Activated CD4-positive, CD25-positive, alpha-beta regulatory T cell treated with anti-CD3 and anti-CD28 coated beads, Interleukin-2, amount 50 U/mL, for 16 hours (primary cell): ENCODE results near the gene APBB1IP.
"Not testable (repeated sequence)": the region's sequence is repeated elsewhere in the genome, so short reads cannot be mapped to it uniquely, and the experiment has no call there.

Experiments
- DNase-seq: peaks from one replicate; pipeline ENCODE4 v3.0.0-alpha.2; 2020; ENCODE audit warnings: low read depth, low spot score

APBB1IP gene

DNA sequence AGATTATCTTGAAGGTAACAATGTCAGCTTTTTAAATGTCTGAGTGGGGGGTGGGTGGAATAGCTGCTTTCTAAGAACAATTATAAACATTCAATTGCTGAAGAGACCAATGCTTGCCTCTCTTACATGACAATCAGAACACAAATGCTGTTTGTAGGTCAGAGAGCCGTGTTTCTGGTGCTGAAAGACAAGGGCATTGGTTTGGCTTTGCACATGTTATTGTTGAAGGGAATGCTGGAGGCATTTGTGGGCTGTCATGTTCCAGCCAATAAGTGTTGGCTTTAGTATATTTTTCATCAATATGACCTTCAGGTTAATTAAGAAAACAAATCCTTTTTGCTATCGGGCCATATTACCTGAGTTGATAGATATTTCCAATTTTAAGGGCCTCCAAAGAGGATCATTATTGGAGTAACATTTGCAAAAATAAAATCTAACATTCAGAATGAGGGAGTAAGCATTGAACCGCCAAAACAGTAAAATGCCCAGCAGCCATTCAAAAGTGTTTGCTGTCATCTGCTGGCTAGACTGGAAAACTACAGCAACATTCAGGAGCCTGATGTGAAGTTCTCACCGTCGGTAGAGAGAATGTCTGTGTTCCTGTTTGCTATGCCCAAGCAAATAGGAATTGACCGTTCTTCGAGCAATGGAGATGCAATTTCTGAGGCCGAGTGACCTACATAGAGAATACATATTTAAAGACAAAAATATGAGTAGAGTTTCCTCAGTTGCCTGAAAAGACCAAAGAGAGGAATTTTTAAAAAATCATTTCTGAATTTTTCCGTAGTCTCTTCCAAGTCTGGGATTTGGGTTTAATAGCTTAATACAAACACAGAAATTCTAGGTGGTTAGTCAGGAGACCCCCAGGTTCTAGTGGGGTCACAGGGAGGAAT lies 118.9 kb downstream of the APBB1IP start:
- no peak for DNase-seq

DNA sequence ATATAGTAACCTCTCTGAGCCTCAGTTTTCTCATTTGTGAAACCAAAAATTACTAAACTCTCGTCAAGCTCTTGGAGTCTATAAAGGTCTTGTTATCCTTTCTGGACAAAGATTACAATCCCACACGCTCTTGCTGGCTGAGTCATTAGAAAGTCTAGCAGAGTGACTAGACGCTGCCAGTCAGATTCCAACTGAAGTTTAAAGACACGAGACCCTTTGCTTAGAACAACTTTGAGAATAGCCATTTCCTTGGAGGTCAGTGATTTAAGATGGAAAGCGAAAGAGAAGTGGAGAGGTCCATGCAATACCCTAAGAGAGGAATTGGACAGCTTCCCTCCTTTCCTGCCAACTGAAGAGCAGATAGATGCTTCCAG lies 119.5 kb downstream of the APBB1IP start:
- no peak for DNase-seq

DNA sequence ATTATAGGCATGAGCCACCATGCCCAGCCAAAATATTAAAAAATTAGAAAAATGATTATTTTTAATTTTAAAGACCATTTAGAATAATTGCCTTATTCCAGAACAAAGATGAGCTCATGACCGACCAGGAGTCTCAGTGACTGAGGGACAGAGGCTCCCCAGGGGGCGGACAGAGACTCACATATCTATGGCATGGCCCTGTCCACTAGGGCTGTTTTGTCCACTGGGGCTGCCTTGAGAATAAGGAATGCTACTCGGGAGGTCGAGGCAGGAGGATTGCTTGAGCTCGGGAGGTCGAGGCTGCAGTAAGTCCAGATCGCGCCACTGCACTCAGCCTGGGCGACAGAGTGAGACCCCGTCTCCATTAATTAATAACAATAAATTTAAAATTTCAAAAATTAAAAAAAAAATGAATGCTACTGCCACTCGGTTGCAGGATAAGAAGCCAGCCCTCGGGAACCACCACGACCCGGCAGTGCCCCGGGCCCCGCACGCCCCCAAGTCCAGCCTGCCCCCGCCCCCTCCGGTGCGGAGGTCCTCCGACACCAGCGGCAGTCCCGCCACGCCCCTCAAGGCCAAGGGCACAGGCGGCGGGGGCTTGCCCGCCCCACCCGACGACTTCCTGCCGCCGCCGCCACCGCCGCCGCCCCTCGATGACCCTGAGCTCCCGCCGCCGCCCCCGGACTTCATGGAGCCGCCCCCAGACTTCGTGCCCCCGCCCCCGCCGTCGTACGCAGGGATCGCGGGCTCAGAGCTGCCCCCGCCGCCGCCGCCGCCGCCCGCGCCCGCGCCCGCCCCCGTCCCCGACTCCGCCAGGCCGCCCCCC lies 128.6 kb downstream of the APBB1IP start:
- no peak for DNase-seq

DNA sequence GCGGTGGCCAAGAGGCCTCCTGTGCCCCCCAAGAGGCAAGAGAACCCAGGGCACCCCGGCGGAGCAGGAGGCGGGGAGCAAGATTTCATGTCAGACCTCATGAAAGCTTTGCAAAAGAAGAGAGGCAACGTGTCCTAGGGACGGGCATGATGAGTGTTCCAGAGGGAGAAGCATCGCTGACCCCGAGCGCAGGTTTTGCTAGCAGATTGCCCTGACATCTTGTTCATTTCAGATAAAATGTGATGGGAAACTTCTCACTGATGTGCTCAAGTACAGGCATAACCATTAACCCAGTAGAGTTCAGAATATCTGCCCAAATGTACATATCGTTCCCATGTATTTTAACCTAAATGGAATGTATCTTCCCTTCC lies 129.2 kb downstream of the APBB1IP start:
- no peak for DNase-seq

DNA sequence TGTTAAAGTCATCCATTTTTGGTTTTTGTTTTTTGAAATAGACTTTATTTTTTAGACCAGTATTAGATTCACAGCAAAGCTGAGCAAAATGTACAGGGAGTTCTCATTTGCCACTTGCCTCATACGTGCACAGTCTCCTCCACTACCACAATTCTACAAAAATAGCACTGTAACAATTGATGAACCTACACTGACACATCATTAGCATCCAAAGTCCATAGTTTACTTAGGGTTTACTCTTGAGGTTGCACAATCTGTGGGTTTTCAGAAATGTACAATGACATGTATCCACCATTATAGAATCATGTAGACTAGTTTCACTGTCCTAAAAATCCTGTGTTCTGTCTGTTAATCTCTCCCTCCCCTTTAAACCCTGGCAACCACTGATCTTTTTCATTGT lies 133.5 kb downstream of the APBB1IP start:
- no peak for DNase-seq

DNA sequence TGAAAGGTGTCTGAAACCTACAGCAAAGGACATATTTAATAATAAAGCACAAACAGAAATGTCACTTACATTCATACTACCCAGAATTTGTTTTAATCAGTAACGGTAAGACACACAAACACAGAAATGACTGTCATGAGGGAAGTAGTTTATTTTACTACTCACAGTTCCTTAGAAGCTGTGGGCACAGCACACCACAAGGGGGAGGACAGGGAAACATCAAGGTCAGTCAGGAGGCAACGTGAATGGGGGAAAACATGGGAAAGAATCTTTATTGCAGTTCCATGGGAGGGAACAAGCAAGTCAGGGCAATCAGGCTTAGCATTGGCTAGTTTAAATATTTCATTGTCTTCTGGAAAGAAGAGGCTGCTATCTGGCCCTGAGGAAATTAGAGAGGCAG lies 135.5 kb downstream of the APBB1IP start:
- no peak for DNase-seq

DNA sequence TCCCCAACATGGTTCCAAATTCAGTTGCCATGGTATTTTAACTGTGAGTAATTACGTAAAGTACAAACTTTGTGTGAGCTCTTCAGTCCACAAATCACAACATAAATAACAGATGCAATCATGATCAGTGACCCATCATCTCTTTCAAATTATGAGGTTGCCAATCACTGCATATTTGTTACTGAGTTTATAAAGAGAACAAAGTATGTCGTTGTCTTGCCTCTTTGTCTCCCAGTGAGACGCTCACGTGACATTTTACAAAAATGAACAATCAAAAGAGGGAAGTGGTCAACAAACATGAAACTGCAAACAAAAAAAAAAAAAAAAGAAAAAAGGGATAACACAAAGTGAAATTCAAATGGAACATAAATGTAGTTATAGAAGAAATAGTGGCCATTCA lies 136.6 kb downstream of the APBB1IP start:
- DNase-seq: no peak

DNA sequence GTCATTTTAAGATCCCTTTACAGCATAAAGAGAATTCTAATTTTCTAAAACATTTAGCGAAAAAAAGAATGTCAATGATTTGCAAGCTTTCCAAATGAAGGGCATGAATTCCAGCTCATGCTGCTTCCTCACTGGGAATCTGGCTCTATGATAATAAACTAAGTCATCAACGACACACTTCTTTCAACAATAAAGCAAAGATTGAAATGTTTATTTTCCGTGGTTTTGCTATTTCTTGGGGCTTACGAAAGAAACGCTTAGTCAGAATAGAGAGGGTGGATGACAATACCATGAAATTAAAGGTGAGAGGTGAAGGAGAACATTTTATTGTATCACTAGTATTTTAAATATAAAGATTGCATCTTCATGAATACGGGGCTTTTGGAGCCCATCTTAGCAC lies 140.2 kb downstream of the APBB1IP start:
- DNase-seq: not testable (repeated sequence)

DNA sequence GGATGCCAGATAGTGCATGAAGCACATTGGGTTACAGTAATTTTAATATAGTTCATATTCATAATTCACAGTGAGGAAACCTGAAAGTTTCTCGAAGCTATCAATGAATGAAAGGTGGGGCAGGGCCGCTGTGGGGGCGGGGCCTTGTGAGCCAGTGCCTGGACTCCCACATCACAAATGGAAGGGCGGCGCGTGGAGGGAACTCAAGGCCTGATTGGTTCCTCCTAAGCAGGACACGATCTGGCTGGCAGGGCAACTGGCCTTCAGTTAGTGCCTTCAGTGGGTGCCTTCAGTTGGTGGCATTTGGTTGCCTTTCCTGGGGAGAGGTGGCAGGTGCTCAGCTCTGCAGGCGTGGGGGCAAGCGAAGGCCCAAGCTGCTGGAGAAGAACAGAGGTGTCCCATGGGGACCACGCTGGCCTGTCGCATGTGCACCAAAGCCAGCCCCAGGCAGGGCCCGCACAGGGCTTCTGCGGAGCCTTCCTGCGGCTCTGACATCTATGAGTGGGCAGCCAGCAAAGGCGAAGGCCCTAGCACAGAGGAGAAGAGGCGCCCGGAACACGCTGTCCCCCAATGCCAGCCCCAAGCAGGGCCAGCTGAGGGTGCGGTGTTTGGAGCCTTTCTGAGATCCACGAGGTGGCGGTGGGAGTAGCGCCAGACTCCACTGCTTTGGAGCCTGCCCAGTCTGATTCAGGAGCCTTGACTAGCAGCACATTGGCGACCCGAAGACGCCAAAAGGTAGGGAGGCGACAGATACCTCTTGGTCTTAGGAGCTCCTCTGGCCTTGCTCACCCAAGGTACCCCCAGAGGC lies 141.3 kb downstream of the APBB1IP start:
- no peak for DNase-seq

DNA sequence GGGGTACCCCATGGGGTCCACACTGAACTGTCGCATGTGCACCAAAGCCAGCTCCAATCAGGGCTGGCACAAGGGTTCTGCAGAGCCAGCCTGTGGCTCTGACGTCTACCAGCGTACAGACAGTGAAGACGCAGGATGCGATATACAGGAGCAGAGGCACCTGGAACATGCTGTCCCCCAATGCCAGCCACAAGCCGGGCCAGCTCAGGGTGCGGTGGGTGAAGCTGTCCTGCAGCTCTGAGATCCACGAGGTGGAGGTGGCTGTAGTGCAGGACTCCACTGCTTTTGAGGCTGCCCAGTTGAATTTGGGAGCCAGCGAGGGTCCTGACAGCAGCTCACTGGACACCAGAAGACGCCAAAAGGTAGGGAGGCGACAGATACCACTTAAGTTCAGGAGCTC lies 148.1 kb downstream of the APBB1IP start:
- DNase-seq: no peak

DNA sequence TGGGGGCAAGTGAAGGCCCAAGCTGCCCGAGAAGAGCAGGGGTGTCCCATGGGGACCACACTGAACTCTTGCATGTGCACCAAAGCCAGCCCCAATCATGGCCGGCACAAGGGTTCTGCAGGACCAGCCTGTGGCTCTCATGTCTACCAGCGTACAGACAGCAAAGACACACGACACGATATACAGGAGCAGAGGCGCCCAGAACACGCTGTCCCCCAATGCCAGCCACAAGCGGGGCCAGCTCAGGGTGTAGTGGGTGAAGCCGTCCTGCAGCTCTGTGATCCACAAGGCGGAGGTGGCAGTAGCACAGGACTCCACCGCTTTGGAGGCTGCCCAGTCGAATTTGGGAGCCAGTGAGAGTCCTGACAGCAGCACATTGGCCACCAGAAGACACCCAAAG lies 150.5 kb downstream of the APBB1IP start:
- no peak for DNase-seq

DNA sequence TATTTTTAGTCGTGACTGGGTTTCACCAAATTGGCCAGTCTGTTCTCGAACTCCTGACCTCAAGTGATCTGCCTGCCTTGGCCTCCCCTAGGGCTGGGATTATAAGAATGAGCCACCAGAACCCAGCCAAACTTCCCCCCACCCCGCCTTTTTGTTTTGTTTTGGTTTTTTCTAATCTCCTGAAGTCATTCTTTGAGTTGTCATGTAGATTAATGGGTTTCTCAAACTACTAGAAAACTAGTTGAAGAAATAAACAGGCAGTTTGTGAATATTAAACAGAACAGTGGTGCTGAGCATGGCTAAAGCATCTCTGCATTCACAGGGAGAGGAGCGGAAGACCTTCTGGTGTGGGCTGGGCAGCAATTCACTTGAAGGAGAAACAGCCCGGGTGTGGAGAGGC lies 151.7 kb downstream of the APBB1IP start:
- DNase-seq: not testable (repeated sequence)

DNA sequence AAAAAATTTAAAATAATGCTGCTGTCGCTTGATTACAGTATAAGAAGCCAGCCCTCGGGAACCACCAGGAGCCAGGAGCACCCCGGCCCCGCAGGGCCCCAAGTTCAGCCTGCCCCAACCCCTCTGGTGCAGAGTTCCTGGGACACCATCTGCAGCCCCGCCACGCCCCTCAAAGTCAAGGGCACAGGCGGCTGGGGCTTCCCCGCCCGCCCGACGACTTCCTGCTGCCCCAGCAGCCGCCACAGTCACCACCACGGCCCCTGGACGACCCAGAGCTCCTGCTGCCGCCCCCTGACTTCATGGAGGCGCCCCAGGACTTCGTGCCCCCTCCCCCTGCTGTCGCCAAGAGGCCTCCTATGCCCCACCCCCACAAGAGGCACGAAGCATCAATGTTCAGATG lies 155.8 kb downstream of the APBB1IP start:
- DNase-seq: no peak

DNA sequence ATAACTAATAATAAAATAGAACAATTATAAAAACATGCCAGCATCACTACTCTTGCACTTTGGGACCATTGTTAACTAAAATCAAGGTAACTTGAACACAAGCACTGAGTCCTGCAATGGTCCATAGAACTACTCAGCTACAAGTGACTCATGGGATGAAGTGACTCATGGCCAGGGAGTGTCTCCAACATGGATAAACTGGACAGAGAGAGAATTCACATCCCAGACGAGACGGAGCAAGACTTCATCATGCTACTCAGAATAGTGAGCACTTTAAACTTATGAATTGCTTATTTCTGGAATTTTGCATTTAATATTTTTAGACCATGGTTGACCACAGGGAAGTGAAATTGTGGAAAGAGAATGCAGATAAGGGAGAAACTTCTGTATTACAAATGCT lies 165.1 kb downstream of the APBB1IP start:
- not testable (repeated sequence) for DNase-seq

DNA sequence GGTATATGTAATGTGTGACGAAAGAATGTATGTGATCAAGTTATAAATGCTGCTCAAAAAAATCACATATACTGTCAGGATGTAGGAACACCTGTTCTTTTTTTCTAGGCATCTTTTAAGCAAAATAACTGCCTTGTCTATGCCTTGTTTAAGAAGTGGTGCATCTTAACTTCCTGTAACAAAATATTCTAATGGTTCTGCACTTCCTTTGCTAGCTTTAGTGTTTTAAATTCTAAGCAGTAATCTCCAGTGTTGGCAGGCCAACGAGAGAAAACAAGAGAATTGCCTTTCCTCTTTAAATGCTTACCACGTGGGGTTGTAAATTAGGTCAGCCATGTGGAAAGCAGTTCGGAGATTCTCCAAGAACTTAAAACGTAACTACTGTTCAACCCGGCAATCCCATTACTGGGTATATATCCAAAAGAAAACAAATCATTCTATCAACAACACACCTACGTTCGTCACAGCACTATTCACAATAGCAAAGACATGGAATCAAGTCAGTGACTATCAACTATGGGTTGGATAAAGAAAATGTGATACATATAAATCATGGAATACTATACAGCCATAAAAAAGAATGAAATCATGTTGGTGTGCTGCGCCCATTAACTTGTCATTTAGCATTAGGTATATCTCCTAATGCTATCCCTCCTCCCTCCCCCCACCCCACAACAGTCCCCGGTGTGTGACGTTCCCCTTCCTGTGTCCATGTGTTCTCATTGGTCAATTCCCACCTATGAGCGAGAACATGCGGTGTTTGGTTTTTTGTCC lies 166.4 kb downstream of the APBB1IP start:
- DNase-seq: not testable (repeated sequence)

DNA sequence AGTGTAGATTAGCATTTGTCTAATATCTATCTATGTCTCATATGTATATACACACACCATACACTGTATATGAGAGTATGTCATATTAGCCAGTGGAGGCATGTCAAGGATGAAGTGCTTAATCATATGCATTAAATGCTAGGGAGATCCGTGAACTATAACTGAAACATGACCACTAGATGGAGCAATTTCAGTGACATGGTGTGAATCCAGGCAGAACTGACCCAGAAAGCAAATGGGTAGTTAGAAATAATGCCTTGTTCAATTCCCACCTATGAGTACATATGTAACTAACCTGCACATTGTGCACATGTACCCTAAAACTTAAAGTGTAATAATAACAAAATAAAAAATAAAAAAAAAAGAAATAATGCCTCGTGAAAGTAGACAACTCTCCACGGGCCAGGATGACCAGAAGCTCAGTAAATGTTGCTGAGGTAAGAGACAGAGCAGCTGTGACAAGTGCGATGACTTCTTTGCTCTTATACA lies 168.3 kb downstream of the APBB1IP start:
- DNase-seq: not testable (repeated sequence)

DNA sequence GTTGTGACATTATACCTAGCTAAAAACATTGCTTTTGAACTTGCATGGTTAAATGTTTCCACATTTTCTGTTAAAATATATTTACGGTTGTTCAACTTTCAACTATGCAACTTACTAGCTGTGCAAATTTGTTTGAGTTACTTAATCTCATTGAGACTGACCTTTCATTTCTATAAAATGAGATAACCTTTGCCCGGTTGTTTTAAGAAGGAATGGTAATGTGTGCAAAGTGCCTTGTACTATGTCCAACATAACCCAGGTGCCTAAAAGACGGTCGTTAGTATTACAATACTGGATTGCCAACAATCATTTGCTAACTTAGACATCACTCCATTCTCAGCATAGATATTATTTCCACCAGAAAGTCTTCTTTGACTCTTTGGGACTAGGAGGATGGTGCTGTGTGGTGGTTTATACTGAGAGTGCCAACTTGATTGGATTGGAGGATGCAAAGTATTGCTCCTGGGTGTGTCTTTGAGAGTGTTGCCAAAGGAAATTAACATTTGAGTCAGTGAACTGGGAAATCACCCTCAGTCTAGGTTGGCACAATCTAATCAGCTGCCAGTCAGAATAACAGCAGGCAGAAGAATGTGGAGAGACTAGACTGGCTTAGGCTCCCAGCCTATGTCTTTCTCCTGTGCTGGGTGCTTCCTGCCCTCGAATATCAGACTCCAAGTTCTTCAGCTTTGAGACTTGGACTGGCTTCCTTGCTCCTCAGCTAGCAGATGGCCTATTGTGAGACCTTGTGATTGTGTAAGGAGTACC lies 174.2 kb downstream of the APBB1IP start:
- DNase-seq: no peak
